PFSK-1 (cell line): ENCODE results near the gene ACKR3.

Source experiments
- FOXP2 ChIP-seq: optimal IDR thresholded peaks from 2 replicates; pipeline ENCODE3; 2011; ENCODE audit warnings: borderline replicate concordance, control low read depth, inconsistent platforms; ENCODE audit not compliant: insufficient read depth; ENCODE audit errors: extremely low read length, extremely low read depth
- POLR2AphosphoS5 ChIP-seq: IDR thresholded peaks from 2 replicates; pipeline ENCODE4 v1.6.1; 2012; ENCODE audit warnings: low read depth, mild to moderate bottlenecking, control low read depth, low read length, moderate library complexity
- SIN3A ChIP-seq: IDR thresholded peaks from 2 replicates; pipeline ENCODE4 v1.6.1; 2012; ENCODE audit warnings: mild to moderate bottlenecking, low read length, moderate library complexity, borderline replicate concordance; ENCODE audit not compliant: insufficient read depth
- TAF1 ChIP-seq: IDR thresholded peaks from 2 replicates; pipeline ENCODE4 v1.6.1; 2012; ENCODE audit warnings: low read length, control low read depth, borderline replicate concordance; ENCODE audit not compliant: insufficient read depth
- TF ChIP-seq, protein P1 (sequence below), 2 experiments: IDR thresholded peaks; 2 replicates each; pipeline versions ENCODE4 v1.6.1 to v1.8.0; 2011 to 2012; ENCODE audit warnings: low read depth in 2 of 2, low read length in 2 of 2, control low read depth in 1 of 2, inconsistent platforms in 1 of 2, mild to moderate bottlenecking in 1 of 2, moderate library complexity in 1 of 2; ENCODE audit not compliant: insufficient read depth in 1 of 2

DNA sequence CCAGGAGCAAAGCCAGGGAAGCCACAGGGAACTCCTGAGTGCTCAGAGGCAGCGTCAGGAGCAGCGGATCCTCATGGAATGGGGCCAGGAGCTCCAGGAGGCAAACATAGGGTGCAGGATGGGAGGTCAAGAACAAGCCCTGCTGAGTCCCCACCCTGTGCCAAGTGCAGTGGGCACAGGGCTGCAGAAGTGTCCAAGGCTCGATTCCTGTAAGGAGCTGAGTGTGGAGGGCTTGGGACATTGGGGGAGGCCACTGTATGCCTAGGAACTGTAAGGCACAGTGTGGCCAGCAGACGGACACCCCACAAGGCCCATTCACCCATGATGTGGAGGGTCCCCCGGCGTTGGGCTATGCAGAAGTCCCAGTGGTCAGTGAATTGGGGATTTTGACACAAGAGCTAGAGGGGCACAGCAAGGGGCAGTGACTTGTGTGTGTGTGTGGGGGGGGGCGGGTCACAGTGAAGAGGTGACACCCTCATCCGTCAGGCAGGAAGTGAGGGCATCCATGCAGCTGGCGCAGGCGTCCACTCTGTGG, 55.6 kb downstream of the ACKR3 start:
- TF ChIP-seq SIN3A (no peak), TAF1 (no peak), POLR2AphosphoS5 (no peak), FOXP2 (no peak)
- TF ChIP-seq, protein P1, sequence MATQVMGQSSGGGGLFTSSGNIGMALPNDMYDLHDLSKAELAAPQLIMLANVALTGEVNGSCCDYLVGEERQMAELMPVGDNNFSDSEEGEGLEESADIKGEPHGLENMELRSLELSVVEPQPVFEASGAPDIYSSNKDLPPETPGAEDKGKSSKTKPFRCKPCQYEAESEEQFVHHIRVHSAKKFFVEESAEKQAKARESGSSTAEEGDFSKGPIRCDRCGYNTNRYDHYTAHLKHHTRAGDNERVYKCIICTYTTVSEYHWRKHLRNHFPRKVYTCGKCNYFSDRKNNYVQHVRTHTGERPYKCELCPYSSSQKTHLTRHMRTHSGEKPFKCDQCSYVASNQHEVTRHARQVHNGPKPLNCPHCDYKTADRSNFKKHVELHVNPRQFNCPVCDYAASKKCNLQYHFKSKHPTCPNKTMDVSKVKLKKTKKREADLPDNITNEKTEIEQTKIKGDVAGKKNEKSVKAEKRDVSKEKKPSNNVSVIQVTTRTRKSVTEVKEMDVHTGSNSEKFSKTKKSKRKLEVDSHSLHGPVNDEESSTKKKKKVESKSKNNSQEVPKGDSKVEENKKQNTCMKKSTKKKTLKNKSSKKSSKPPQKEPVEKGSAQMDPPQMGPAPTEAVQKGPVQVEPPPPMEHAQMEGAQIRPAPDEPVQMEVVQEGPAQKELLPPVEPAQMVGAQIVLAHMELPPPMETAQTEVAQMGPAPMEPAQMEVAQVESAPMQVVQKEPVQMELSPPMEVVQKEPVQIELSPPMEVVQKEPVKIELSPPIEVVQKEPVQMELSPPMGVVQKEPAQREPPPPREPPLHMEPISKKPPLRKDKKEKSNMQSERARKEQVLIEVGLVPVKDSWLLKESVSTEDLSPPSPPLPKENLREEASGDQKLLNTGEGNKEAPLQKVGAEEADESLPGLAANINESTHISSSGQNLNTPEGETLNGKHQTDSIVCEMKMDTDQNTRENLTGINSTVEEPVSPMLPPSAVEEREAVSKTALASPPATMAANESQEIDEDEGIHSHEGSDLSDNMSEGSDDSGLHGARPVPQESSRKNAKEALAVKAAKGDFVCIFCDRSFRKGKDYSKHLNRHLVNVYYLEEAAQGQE (IDR thresholded peaks at IDR 0.05; ENCODE audit: insufficient read depth in 1 of 2, low read depth in 2 of 2, low read length in 2 of 2), result no peak
